Suprapubic skin (tissue), 3 donors: ENCODE measurements around the gene STARD10.

Experiments
- POLR2A ChIP-seq, 2 donors: fragments of 450-650 bp; IDR thresholded peaks; one replicate each; pipeline ENCODE4 v1.6.1; 2017; ENCODE audit warnings: antibody characterized with exemption in 2 of 2, mild to moderate bottlenecking in 2 of 2, moderate library complexity in 2 of 2
- TF ChIP-seq, protein P1 (sequence below), 2 donors: fragments of 200-600 bp in 1 of 2; fragments of 450-650 bp in 1 of 2; sonication (generic) in 1 of 2; IDR thresholded peaks; one replicate each; pipeline ENCODE4 v1.5.1; 2016 to 2019; ENCODE audit warnings: antibody characterized with exemption in 2 of 2, mild to moderate bottlenecking in 1 of 2, moderate library complexity in 1 of 2

DNA sequence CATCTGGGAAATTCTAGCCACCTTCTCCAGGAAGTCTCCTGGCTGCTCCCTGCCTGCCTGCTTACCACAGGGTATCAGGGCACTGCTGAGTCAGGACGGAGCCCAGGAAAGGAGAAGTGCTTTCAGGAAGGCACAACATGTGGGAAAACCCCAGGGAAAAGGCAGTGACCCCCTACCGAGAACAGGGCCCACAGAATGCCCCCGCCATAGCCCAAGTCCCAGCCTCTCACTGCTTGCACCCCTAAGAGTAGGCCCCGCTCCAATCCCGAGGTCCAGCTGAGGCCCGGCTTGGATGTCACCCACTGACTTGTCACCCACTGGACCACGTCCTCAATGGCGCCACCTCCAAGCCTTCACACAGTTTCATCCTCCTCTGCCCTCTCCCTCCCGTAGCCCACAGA lies 75.7 kb downstream of the STARD10 start:
- TF ChIP-seq, protein P1, sequence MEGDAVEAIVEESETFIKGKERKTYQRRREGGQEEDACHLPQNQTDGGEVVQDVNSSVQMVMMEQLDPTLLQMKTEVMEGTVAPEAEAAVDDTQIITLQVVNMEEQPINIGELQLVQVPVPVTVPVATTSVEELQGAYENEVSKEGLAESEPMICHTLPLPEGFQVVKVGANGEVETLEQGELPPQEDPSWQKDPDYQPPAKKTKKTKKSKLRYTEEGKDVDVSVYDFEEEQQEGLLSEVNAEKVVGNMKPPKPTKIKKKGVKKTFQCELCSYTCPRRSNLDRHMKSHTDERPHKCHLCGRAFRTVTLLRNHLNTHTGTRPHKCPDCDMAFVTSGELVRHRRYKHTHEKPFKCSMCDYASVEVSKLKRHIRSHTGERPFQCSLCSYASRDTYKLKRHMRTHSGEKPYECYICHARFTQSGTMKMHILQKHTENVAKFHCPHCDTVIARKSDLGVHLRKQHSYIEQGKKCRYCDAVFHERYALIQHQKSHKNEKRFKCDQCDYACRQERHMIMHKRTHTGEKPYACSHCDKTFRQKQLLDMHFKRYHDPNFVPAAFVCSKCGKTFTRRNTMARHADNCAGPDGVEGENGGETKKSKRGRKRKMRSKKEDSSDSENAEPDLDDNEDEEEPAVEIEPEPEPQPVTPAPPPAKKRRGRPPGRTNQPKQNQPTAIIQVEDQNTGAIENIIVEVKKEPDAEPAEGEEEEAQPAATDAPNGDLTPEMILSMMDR (IDR thresholded peaks at IDR 0.05), result no peak
- no peak for TF ChIP-seq POLR2A (IDR thresholded peaks at IDR 0.05)
